ENCODE measurements around the gene PRLR.
"Not testable (repeated sequence)": the region's sequence is repeated elsewhere in the genome, so short reads cannot be mapped to it uniquely, and the experiment has no call there.

The PRLR gene

DNA sequence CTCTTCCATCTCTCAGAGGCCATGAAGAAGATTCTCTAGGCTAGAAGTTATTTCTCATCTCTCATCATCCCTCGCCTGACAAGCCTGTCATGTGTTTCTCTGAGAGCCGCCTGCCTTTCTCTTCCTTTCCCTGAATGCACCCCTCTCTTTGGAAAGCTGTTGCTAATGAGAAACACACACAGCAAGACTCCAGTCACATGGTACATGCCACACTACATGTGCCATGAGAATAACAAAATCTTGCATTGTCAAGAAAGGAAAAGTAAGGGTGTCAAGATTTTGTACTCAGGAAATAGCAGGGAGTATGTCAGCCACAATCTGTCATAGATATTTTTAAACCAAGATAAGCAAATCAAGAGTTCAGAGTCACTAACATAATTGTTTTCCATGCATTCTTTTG is 191.4 kb downstream of the PRLR start:
- H3K27ac ChIP-seq (ENCODE audit: low read length) = no peak overlapping the region
- no peak overlapping the region for H3K4me3 ChIP-seq (ENCODE audit: low read length in 2 of 2)
- no peaks in the 10 kb centered on the region for H3K4me1 ChIP-seq (ENCODE audit: control insufficient read depth, insufficient read depth, low read length)
- peaks cover 0 to 6% of the 10 kb centered on the region in 2 donors for H3K27me3 ChIP-seq (ENCODE audit: control insufficient read depth in 1 of 2, insufficient read depth in 2 of 2, low read length in 2 of 2)
- no peaks in the 10 kb centered on the region for H3K9me3 ChIP-seq (ENCODE audit: control insufficient read depth in 2 of 2, low read length in 2 of 2)
- no peak overlapping the region for H3K9ac ChIP-seq (ENCODE audit: low read length in 2 of 2)
- H3K36me3 ChIP-seq (ENCODE audit: control insufficient read depth in 2 of 2, insufficient read depth in 2 of 2, low read length in 2 of 2) = no peaks in the 10 kb centered on the region

DNA sequence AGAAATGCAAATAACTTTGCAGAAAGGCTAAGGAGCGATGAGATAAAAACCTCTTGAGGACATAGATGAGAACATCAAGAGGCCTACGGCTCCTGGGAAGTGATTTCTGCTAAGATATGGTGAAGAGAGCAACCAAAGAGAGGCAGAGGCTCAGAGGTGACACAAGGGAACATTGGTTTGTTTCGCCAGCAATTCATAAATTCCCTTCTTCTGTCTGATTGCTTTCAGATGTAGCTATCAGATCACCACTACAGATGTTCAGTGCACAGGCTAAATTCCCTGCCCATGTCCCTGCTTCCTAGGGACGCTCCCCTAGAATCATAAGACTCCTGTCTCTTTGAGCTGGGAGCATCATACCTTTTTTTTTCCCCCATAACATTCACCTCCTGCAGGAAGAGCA is 193.8 kb downstream of the PRLR start:
- Histone ChIP-seq H3K27ac (ENCODE audit: low read length) (no peak overlapping the region), H3K27me3 (ENCODE audit: control insufficient read depth in 1 of 2, insufficient read depth in 2 of 2, low read length in 2 of 2) (peaks cover 0 to 6% of the 10 kb centered on the region in 2 donors), H3K9ac (ENCODE audit: low read length in 2 of 2) (no peak overlapping the region), H3K36me3 (ENCODE audit: control insufficient read depth in 2 of 2, insufficient read depth in 2 of 2, low read length in 2 of 2) (no peaks in the 10 kb centered on the region), H3K4me3 (ENCODE audit: low read length in 2 of 2) (no peak overlapping the region), H3K9me3 (ENCODE audit: control insufficient read depth in 2 of 2, low read length in 2 of 2) (no peaks in the 10 kb centered on the region), H3K4me1 (ENCODE audit: control insufficient read depth, insufficient read depth, low read length) (no peaks in the 10 kb centered on the region)

DNA sequence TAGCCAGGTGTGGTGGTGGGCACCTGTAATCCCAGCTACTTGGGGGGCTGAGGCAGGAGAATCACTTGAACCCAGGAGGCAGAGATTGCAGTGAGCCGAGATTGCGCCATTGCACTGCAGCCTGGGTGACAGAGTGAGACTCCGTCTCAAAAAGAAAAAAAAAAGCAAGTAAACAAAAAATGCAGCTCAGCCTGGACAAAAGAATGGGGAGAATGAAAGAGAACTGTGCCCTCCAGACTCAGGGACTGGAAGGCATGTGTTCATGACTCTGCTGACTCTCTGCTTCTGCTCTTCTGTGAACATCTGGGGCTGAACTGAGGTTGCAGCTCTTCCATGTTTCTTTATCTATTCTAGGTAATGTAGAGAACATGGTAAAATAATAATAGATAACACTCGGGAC is 194.4 kb downstream of the PRLR start:
- not testable (repeated sequence) for H3K27ac ChIP-seq (ENCODE audit: low read length); H3K9ac ChIP-seq (ENCODE audit: low read length in 2 of 2); H3K4me3 ChIP-seq (ENCODE audit: low read length in 2 of 2); H3K4me1 ChIP-seq (ENCODE audit: control insufficient read depth, insufficient read depth, low read length); H3K9me3 ChIP-seq (ENCODE audit: control insufficient read depth in 2 of 2, low read length in 2 of 2); H3K27me3 ChIP-seq (ENCODE audit: control insufficient read depth in 1 of 2, insufficient read depth in 2 of 2, low read length in 2 of 2); H3K36me3 ChIP-seq (ENCODE audit: control insufficient read depth in 2 of 2, insufficient read depth in 2 of 2, low read length in 2 of 2)

DNA sequence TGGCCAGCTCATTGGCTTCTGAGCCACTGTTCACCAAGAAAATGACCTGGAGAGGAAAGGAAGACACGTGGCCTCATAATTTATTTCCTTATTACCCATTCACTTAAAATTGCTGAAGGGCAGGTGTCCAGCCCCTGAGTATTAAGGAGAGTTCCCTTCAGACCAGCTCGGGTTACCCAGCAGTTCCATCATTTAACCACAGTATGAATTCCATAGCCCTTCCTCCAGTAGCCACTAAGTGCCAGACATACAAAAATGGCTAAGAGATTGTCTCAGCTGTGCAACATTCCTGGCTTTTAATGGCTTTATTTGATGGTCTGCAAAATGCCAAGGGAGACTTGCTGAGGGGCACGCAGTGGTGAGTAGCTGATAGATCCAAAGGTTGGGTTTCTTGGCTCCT is 195.0 kb downstream of the PRLR start:
- peaks cover 0 to 2% of the 10 kb centered on the region in 2 donors for H3K27me3 ChIP-seq (ENCODE audit: control insufficient read depth in 1 of 2, insufficient read depth in 2 of 2, low read length in 2 of 2)
- H3K4me3 ChIP-seq (ENCODE audit: low read length in 2 of 2) = no peak overlapping the region
- H3K4me1 ChIP-seq (ENCODE audit: control insufficient read depth, insufficient read depth, low read length) = no peaks in the 10 kb centered on the region
- H3K27ac ChIP-seq (ENCODE audit: low read length) = no peak overlapping the region
- H3K36me3 ChIP-seq (ENCODE audit: control insufficient read depth in 2 of 2, insufficient read depth in 2 of 2, low read length in 2 of 2) = no peaks in the 10 kb centered on the region
- no peak overlapping the region for H3K9ac ChIP-seq (ENCODE audit: low read length in 2 of 2)
- no peaks in the 10 kb centered on the region for H3K9me3 ChIP-seq (ENCODE audit: control insufficient read depth in 2 of 2, low read length in 2 of 2)

DNA sequence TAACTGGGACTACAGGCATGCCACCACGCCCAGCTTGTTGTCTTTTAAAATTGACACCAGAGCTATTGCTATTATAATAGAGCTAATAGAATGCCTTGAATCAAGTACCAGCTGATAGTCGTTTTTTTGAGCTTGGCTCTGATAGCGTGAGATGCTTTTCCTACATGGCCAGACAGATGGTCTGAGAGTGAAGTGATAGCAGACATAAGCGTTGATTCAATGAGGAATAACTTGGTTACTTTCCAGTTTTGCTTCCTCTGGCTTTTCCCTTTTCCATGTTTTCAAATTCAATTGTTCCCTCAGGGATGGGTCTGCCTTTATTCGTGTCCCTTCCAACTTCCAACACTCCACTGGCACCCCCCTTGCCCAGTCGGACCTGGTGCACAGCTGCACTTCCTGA is 197.9 kb downstream of the PRLR start:
- H3K4me3 ChIP-seq (ENCODE audit: low read length in 2 of 2) = no peak overlapping the region

DNA sequence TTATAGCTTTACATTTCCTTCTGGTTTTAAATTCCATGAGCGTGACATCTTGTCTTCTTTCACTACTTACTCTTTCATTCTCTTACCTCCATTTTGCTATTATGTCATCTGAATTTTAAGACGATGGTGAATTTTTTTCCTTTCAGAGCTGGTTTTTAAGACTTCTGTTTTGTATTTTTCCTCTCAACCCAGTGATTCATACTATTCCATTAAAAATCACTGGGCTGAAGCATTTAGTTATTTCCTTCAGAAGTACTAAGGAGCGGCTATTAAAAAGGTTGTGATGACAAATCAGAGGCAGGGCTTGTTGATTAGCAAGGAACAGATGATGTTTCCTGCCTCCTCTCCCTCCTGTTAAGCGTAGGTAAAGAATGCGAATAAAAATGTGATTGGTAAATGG is 199.0 kb downstream of the PRLR start:
- no peaks in the 10 kb centered on the region for H3K27me3 ChIP-seq (ENCODE audit: control insufficient read depth in 1 of 2, insufficient read depth in 2 of 2, low read length in 2 of 2)
- no peak overlapping the region for H3K27ac ChIP-seq (ENCODE audit: low read length)
- H3K36me3 ChIP-seq (ENCODE audit: control insufficient read depth in 2 of 2, insufficient read depth in 2 of 2, low read length in 2 of 2) = no peaks in the 10 kb centered on the region
- no peak overlapping the region for H3K9ac ChIP-seq (ENCODE audit: low read length in 2 of 2)
- H3K9me3 ChIP-seq (ENCODE audit: control insufficient read depth in 2 of 2, low read length in 2 of 2) = no peaks in the 10 kb centered on the region
- no peak overlapping the region for H3K4me3 ChIP-seq (ENCODE audit: low read length in 2 of 2)
- H3K4me1 ChIP-seq (ENCODE audit: control insufficient read depth, insufficient read depth, low read length) = no peaks in the 10 kb centered on the region

More for the DNA sequence above, 197.9 kb downstream of the PRLR start:
- Histone ChIP-seq H3K27ac (ENCODE audit: low read length) (no peak overlapping the region), H3K9me3 (ENCODE audit: control insufficient read depth in 2 of 2, low read length in 2 of 2) (no peaks in the 10 kb centered on the region), H3K27me3 (ENCODE audit: control insufficient read depth in 1 of 2, insufficient read depth in 2 of 2, low read length in 2 of 2) (peaks cover 0 to 2% of the 10 kb centered on the region in 2 donors), H3K9ac (ENCODE audit: low read length in 2 of 2) (no peak overlapping the region), H3K4me1 (ENCODE audit: control insufficient read depth, insufficient read depth, low read length) (no peaks in the 10 kb centered on the region), H3K36me3 (ENCODE audit: control insufficient read depth in 2 of 2, insufficient read depth in 2 of 2, low read length in 2 of 2) (no peaks in the 10 kb centered on the region)

DNA sequence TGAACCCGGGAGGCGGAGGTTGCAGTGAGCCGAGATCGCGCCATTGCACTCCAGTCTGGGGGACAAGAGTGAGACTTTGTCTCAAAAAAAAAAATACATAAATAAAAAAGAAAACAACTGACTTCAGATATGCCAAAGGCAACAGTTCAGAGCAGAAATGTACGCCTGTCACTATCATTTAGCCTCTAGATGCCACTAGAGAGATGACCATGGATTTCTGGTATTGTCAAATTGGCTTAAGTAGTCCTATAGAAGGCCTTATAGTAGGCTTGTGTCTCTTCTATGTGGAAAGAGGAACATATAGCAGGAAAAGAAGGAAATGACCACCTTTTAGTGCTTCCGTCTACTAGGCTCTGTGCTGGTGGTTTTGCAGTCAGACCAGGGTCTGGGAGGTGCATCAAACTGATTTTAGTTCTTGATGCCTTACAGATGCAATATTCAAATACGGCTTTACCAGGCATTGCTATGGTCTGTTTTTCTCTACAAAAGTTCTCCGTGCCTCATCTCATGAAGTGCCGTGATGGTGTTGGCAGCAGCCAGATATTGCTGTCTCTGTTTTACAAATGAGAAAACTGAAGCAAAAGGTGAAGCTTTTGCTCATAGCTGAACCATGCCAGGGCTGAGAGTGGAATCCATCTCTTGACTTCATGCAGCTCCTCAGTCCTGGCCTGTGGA is 199.7 kb downstream of the PRLR start:
- no peaks in the 10 kb centered on the region for H3K9me3 ChIP-seq (ENCODE audit: control insufficient read depth in 2 of 2, low read length in 2 of 2)
- no peak overlapping the region for H3K9ac ChIP-seq (ENCODE audit: low read length in 2 of 2)
- H3K4me3 ChIP-seq (ENCODE audit: low read length in 2 of 2) = no peak overlapping the region
- no peaks in the 10 kb centered on the region for H3K36me3 ChIP-seq (ENCODE audit: control insufficient read depth in 2 of 2, insufficient read depth in 2 of 2, low read length in 2 of 2)
- no peaks in the 10 kb centered on the region for H3K27me3 ChIP-seq (ENCODE audit: control insufficient read depth in 1 of 2, insufficient read depth in 2 of 2, low read length in 2 of 2)
- H3K27ac ChIP-seq (ENCODE audit: low read length) = no peak overlapping the region
- no peaks in the 10 kb centered on the region for H3K4me1 ChIP-seq (ENCODE audit: control insufficient read depth, insufficient read depth, low read length)

DNA sequence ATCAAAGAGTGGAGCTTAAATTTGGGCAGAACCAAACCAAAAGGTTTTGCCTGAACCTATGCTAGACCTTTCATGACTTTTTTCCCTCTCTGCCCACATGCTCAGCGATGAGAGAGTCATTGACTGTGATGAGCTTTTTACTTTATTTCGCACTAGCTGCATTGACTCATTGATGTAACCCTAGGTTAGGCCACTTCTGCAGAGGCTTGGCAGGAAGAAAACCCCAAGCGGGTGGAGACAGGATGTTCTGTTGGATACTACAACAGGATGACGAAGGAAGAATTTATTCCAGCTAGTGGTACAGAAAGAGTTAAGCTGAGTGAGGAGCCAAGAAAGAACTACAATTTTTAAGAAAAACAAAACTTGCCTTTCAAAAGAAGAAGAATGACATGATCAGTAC is 201.0 kb downstream of the PRLR start:
- Histone ChIP-seq H3K9ac (ENCODE audit: low read length in 2 of 2) (no peak overlapping the region), H3K9me3 (ENCODE audit: control insufficient read depth in 2 of 2, low read length in 2 of 2) (no peaks in the 10 kb centered on the region), H3K27me3 (ENCODE audit: control insufficient read depth in 1 of 2, insufficient read depth in 2 of 2, low read length in 2 of 2) (no peaks in the 10 kb centered on the region), H3K36me3 (ENCODE audit: control insufficient read depth in 2 of 2, insufficient read depth in 2 of 2, low read length in 2 of 2) (no peaks in the 10 kb centered on the region), H3K27ac (ENCODE audit: low read length) (no peak overlapping the region), H3K4me3 (ENCODE audit: low read length in 2 of 2) (no peak overlapping the region), H3K4me1 (ENCODE audit: control insufficient read depth, insufficient read depth, low read length) (no peaks in the 10 kb centered on the region)

DNA sequence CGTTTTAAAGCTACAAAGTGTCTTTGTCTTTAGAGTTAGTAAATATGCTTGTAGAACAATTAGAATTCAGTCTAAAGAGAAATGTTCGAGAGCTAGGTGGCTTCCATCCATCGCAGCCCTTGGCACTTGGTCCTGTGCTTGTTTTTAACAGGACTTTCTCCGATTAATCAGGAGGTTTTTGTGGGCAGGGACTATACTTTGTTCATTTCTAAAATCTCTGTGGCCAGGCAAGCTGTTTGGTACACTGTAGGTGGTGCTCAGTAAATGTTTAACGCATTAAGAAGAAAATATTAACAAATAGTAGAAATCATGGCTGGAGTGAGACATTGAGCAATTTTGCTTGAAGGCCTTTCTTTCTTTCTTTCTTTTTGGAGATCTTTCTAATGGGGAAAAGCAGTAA is 203.3 kb downstream of the PRLR start:
- no peak overlapping the region for H3K27ac ChIP-seq (ENCODE audit: low read length)
- no peaks in the 10 kb centered on the region for H3K4me1 ChIP-seq (ENCODE audit: control insufficient read depth, insufficient read depth, low read length)
- H3K4me3 ChIP-seq (ENCODE audit: low read length in 2 of 2) = no peak overlapping the region

DNA sequence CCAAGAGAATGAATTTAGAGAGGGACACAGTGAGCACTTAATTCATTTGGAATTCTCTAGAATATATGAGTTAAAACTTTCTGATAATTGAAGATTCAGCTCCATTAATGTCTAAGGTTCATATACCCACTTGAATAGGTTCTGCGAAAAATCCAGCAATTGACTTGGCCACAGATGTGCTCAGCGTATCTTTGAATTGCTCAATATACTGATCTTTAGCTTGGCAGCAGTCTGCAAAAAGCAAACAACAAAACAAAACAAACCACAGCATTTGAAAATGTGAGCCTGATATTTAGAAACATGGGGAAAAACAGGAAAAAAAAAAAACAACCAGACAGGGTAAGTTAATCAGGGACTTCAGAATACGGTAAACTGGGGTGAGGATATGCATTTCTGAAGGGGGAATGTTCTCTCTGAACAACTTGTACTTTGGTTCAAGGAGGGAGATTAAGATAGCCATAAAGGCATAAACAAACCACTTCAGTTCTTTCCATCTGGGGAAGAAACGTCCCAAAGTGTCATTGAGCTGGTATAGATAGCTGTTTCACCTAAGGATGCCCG is 203.9 kb downstream of the PRLR start:
- Histone ChIP-seq H3K4me1 (ENCODE audit: control insufficient read depth, insufficient read depth, low read length) (no peaks in the 10 kb centered on the region), H3K9ac (ENCODE audit: low read length in 2 of 2) (no peak overlapping the region), H3K9me3 (ENCODE audit: control insufficient read depth in 2 of 2, low read length in 2 of 2) (no peaks in the 10 kb centered on the region), H3K36me3 (ENCODE audit: control insufficient read depth in 2 of 2, insufficient read depth in 2 of 2, low read length in 2 of 2) (no peaks in the 10 kb centered on the region), H3K27me3 (ENCODE audit: control insufficient read depth in 1 of 2, insufficient read depth in 2 of 2, low read length in 2 of 2) (no peaks in the 10 kb centered on the region), H3K4me3 (ENCODE audit: low read length in 2 of 2) (no peak overlapping the region), H3K27ac (ENCODE audit: low read length) (no peak overlapping the region)

More for the DNA sequence above, 203.3 kb downstream of the PRLR start:
- Histone ChIP-seq H3K27me3 (ENCODE audit: control insufficient read depth in 1 of 2, insufficient read depth in 2 of 2, low read length in 2 of 2) (no peaks in the 10 kb centered on the region), H3K36me3 (ENCODE audit: control insufficient read depth in 2 of 2, insufficient read depth in 2 of 2, low read length in 2 of 2) (no peaks in the 10 kb centered on the region), H3K9me3 (ENCODE audit: control insufficient read depth in 2 of 2, low read length in 2 of 2) (no peaks in the 10 kb centered on the region), H3K9ac (ENCODE audit: low read length in 2 of 2) (no peak overlapping the region)

DNA sequence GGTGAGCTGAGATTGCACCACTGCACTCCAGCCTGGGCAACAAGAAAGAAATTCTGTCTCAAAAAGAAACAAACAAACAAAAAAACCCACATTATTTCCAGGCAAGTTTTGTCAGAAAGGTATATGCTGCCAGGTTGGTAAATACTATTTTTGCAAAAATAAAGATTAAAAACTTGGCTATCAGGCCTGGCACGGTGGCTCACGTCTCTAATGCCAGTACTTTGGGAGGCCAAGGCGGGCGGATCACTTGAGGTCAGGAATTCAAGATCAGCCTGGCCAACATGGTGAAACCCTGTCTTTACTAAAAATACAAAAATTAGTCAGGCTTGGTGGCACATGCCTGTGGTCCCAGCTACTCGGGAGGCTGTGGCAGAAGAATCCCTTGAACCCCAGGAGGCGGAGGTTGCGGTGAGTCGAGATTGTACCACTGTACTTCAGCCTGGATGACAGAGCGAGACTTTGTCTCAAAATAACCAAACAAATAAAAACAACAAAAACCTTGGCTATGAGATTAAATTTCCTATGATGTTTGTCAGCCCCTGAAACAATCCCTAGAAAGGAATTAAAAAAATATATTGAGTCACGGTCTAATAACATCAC is 205.3 kb downstream of the PRLR start:
- H3K27me3 ChIP-seq (ENCODE audit: control insufficient read depth in 1 of 2, insufficient read depth in 2 of 2, low read length in 2 of 2) = no peaks in the 10 kb centered on the region
- no peak overlapping the region for H3K27ac ChIP-seq (ENCODE audit: low read length)
- H3K36me3 ChIP-seq (ENCODE audit: control insufficient read depth in 2 of 2, insufficient read depth in 2 of 2, low read length in 2 of 2) = no peaks in the 10 kb centered on the region
- no peaks in the 10 kb centered on the region for H3K4me1 ChIP-seq (ENCODE audit: control insufficient read depth, insufficient read depth, low read length)
- H3K9me3 ChIP-seq (ENCODE audit: control insufficient read depth in 2 of 2, low read length in 2 of 2) = no peaks in the 10 kb centered on the region
- no peak overlapping the region for H3K9ac ChIP-seq (ENCODE audit: low read length in 2 of 2)
- H3K4me3 ChIP-seq (ENCODE audit: low read length in 2 of 2) = no peak overlapping the region

Measured in stomach smooth muscle (tissue), 2 donors.